ENCODE results near the gene XRCC5.

DNA sequence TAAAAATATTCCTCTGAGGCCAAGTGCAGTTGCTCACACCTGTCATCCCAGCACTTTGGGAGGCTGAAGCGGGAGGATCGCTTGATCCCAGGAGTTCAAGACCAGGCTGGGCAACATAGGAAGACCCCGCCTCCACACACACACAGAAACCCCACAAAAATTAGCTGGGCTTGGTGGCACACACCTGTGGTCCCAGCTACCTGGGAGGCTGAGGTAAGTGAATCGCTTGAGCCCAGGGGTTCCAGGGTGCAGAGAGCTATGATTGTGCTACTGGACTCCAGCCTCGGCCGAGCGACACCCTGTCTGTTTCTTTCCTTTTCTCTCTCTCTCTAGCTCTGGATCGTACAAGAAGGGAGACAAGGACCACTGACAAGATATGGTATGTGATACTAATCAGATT lies 1.8 kb upstream of the XRCC5 start:
- TF ChIP-seq POLR2A (IDR thresholded peaks at IDR 0.05; ENCODE audit: low read depth, low read length) (no peak), POLR2AphosphoS5 (IDR thresholded peaks at IDR 0.05; ENCODE audit: low read depth, low read length) (no peak), TAF1 (IDR thresholded peaks at IDR 0.05; ENCODE audit: borderline replicate concordance, low read depth, low read length) (no peak)

Measured in GM12892 (cell line).